ENCODE measurements around the gene RAB5IF. TPM values are rescaled to one million over a fixed set of nuclear protein-coding genes. Genes with fewer than 3 reads are reported as not detected.
"Not testable (repeated sequence)": the region's sequence is repeated elsewhere in the genome, so short reads cannot be mapped to it uniquely, and the experiment has no call there.

RAB5IF gene
- total RNA-seq, 1 donor from 2014 or later: 26.9 TPM

- DNase-seq (ENCODE audit: low spot score in 2 of 2) (no peak), FAIRE-seq (no peak)
Observed at GRCh38 chr20:36624068-36624943, 18.7 kb downstream of the RAB5IF start.

- FAIRE-seq (no peak), DNase-seq (ENCODE audit: low spot score in 2 of 2) (no peak)
Observed at GRCh38 chr20:36624944-36625324, 19.4 kb downstream of the RAB5IF start.

- FAIRE-seq (no peak), DNase-seq (ENCODE audit: low spot score in 2 of 2) (no peak)
Observed at GRCh38 chr20:36628076-36628475, 22.5 kb downstream of the RAB5IF start.

DNA sequence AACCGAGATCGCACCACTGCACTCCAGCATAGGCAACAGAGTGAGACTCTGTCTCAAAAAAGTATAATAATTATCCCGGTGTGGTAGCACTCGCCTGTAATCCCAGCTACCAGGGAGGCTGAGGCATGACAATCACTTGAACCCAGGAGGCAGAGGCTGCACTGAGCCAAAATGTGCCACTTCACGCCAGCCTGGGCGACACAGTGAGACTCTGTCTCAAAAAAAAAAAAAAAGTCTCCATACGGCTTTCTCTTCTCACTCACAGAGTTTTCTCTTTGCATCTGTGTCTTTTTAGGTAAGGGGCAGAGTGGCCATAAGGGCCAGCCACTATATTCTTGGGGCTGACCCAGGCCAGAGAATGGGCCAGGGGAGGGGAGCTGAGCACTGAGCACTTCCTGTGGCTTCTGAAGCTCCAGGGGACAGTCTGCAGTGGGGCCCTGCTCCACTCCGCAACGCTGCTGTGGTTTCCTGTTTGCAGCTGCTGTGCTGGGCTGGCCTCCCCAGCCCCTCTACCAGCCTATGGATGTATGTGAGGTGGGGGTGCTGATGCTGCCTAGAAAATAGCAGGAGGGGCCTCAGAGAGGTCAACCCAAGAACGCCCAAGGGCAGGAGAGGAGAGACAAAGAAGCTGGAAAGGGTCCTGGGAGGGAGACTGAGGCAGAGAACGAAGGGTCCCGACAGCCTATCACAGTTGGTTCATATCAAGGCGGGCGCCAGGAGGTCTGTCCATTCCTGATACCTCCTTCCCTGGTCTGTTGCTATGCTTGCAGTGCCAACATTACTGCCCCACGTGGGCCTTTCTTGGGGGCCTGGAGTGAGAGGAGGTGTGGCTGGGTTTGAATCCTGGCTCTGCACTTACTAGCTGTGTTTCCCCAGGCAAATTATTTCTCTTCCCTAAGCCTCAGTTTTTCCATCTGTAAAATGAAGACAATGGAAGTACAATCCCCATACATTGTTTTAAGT, 24.4 kb downstream of the RAB5IF start:
- DNase-seq (ENCODE audit: low spot score in 2 of 2) (no peak), FAIRE-seq (no peak)

GRCh38 chr20:36631646-36632045, 26.1 kb downstream of the RAB5IF start:
- no peak for DNase-seq (ENCODE audit: low spot score in 2 of 2)
- FAIRE-seq: no peak

- FAIRE-seq: no peak
Observed at GRCh38 chr20:36632147-36632486, 26.5 kb downstream of the RAB5IF start.

DNA sequence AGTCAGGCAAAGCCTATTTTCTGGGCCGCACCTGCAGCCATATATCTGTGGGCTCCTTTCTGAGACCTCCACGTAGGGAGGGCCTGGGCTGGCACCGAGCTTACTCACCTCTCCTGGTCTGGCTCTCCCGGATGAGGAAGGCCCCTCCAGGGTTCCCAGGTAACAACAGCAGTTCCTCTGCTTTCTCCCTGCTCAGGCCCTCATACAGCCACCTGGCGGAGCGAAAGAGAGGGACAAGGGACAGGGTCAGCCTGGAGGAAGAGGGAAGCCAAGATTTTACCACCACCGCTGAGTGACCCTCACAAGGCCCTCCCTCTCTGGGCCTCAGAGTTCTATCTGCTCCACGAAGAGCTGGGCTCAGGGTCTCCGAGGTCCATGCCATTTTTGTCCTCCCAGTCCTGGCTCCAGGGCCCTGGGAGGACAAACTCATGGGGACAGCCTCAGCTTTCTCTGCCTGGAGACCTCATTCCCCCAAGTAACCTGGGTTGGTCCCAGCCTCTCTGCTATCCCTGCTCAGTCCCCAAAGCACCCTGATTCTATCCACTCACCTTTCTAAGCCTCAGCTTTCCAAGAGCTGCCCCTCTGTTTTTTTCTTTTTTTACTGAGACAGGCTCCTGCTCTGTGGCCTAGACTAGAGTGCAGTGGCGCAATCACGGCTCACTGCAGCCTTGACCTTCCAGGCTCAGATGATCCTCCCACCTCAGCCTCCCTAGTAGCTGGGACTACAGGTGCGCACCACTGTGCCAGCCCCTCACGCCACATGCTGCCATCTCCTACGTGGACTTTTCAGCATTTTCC, 27.1 kb downstream of the RAB5IF start:
- DNase-seq (ENCODE audit: low spot score in 2 of 2) (no peak), FAIRE-seq (no peak)

More at GRCh38 chr20:36632147-36632486, 26.5 kb downstream of the RAB5IF start:
- DNase-seq (ENCODE audit: low spot score in 2 of 2): no peak

DNA sequence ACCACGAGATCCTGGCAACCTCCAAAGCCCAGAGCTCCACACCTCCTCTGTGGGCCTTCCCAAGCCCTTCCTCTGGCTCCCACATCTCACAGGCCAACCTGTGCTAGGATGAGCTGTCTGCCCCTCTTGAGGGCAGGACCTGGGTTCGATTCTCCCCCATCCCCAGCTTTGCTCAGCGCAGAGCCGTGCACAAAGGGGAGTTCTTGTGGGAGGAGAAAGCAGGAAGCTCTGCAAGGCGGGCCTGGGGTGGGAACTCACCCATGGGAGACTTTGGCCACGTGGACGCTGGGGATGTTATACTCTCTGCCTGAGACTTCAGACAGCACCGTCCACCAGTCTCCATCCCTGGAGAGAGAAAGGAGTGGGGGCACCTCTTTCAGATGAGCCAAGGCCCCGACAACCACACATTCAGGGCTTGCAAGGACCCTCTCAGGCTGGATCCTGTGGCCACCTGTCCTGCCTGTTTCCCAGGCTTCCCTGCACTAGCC, 27.8 kb downstream of the RAB5IF start:
- no peak for FAIRE-seq
- DNase-seq (ENCODE audit: low spot score in 2 of 2): no peak

- FAIRE-seq: no peak
- DNase-seq (ENCODE audit: low spot score in 2 of 2): no peak
Observed at GRCh38 chr20:36634342-36634741, 28.8 kb downstream of the RAB5IF start.

- not testable (repeated sequence) for FAIRE-seq; DNase-seq (ENCODE audit: low spot score in 2 of 2)
Observed at GRCh38 chr20:36638876-36639400, 33.4 kb downstream of the RAB5IF start.

DNA sequence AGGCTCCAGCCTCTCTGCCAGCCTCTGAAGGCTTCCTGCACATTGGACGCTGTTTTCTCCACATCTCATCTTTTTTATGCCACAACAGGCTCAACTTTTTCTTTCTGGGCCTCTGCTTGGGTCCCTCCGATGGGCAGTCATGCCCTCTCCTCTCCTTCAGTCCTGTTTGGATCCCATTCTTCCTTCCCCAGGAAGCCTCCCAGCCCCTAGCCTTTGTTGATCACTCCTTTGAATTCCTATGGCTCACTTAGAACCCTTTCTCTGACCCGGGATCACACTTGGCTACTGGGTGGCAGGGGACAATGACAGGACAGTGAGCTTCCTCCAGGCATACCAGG, 35.9 kb downstream of the RAB5IF start:
- FAIRE-seq (no peak), DNase-seq (ENCODE audit: low spot score in 2 of 2) (no peak)

DNA sequence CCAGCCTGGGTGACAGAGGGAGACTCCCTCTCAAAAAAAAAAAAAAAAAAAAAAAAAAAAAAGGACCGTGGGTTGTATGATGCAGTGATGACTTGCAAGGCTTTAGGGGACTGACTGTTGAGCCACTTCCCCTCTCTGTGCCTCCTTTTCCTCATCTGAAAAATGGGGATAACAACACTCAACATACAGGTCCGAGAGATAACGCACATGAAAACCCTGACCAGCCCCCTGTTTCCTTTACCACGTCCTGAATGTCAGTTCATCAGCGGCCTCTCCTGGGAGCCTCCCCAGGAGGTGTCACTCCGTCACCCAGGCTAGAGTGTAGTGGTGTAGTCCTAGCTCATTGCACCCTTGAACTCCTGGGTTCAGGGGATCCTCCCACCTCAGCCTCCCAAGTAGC, 36.6 kb downstream of the RAB5IF start:
- FAIRE-seq: no peak
- DNase-seq (ENCODE audit: low spot score in 2 of 2): no peak

DNA sequence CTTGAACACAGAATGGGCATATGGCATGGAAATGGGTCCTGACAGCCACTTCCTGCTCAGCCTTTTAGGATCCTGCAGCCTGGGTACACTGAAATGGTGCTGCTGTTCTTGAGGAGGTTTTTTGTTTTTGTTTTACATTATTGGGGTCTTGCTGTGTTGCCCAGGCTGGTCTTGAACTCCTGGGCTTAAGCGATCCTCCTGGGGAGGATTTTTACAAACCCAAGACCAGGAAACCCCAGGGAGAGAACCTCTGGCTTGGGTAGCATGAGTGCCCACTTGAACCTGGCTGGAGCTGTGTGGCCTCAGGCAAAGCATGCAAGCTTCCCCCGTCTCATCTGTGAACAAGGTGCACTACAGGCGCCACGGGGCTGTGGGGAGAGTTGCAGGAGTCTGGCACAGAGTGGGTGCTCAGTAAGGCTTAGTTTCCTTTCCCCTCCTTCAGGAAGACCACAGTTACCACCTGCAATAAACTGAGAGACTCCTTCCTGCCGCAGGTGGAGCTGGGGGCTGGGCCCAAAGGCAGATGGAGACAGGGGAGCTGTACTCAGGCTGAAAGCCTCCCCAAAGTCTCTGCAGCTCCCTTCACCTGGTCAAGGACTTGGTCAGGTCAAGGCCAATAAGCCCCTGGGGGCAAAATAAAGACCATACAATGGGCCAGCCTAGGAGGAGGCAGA, 38.6 kb downstream of the RAB5IF start:
- DNase-seq (ENCODE audit: low spot score in 2 of 2): no peak

GRCh38 chr20:36644706-36645095, 39.1 kb downstream of the RAB5IF start:
- FAIRE-seq (no peak), DNase-seq (ENCODE audit: low spot score in 2 of 2) (no peak)

More for the DNA sequence above, 38.6 kb downstream of the RAB5IF start:
- FAIRE-seq: no peak

- DNase-seq (ENCODE audit: low spot score in 2 of 2): no peak
- no peak for FAIRE-seq
Observed at GRCh38 chr20:36645353-36645752, 39.8 kb downstream of the RAB5IF start.

- FAIRE-seq: no peak
- DNase-seq (ENCODE audit: low spot score in 2 of 2): no peak
Observed at GRCh38 chr20:36645998-36646397, 40.4 kb downstream of the RAB5IF start, which contains the start of gene SLA2. SLA2 (minus strand) TSS chr20:36646196; CDS start chr20:36641335, 4,861 bp downstream.

DNA sequence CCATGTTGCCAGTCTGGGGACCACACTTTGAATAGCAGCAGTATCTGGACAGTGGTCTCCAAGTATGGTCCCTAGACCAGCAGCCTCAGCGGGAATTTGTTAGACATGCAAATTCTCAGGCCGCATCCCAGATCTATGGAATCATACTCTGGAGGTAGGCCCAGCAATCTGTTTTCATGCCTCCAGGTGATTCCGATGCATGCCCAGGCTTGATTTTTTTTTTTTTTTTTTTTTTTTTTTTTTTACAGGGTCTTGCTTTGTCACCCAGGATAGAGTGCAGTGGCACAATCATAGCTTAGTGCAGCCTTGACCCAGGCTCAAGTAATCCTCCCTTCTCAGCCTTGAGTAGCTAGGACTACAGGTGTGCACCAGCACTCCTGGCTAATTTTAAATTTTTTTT, 41.1 kb downstream of the RAB5IF start:
- FAIRE-seq (no peak), DNase-seq (ENCODE audit: low spot score in 2 of 2) (no peak)

DNA sequence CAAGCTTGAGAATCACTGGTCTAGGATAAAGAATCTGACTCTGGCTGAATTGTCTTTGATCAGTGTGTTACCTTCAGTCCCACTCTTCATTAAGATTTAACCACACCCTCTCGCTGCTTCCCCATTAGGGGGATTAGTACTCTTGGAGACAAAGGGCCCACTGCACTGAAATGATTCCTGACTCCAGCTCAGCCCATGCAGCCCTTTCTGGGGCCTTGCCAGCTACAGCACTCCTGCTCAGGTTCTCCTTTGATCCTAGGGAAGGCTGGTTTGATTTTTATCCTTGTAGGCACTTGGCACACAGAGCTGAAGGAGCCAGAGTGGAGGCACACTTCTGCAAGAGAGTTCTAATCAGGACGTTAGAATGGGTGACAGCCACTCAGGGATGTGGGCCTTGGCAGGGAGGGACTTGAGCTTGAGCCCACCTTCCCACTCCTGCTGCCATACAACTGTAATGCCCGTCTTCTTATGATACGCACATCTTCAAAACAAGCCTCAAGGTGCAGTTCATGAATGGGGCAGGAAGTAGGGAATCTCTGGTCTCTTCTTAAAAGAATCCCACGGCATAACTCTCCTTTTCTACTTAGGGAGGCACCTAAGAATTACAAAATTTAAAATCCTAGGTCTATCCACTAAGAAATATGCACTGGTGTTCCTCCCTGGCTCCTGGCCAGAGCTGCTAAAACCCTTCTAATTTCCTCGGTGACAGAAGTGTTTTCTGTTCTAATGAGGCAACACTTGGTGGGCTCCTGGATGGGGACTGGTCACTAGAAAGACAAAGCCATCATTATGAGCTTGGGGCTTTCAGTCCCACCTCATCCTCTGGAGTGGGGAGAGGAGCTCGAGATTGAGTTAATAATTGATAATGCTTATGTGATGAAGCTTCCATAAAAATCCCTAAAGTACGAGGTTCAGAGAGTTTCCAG, 41.9 kb downstream of the RAB5IF start:
- no peak for FAIRE-seq
- no peak for DNase-seq (ENCODE audit: low spot score in 2 of 2)
